COLO668 (cell line): ENCODE measurements around the gene TNFAIP3.
"Not testable (repeated sequence)": the region's sequence is repeated elsewhere in the genome, so short reads cannot be mapped to it uniquely, and the experiment has no call there.

ENCODE experiments used
- DNase-seq: peaks from one replicate; lab custom pipeline; 2025; ENCODE audit not compliant: unreplicated experiment; lab: John Stamatoyannopoulos, UW

The TNFAIP3 gene

DNA sequence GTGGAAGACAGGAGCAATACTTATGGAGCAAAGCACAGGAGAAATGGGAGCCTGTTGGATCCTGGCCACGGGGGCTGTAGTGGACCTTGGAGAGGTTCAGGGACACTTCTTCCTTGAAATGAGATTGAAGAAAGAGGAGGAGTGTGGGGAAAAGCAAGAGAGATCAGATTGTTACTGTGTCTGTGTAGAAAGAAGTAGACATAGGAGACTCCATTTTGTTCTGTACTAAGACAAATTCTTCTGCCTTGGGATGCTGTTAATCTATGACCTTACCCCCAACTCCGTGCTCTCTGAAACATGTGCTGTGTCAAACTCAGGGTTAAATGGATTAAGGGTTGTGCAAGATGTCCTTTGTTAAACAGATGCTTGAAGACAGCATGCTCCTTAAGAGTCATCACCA lies 22.7 kb upstream of the TNFAIP3 start:
- not testable (repeated sequence) for DNase-seq

DNA sequence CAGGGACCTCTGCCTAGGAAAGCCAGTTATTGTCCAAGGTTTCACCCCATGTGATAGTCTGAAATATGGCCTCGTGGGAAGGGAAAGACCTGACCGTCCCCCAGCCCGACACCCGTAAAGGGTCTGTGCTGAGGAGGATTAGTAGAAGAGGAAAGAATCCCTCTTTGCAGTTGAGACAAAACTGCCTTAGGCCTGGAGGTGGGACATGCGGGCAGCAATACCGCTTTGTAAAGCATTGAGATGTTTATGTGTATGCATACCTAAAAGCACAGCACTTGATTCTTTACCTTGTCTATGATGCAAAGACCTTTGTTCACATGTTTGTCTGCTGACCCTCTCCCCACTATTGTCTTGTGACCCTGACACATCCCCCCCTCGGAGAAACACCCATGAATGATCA lies 22.3 kb upstream of the TNFAIP3 start:
- DNase-seq = not testable (repeated sequence)

DNA sequence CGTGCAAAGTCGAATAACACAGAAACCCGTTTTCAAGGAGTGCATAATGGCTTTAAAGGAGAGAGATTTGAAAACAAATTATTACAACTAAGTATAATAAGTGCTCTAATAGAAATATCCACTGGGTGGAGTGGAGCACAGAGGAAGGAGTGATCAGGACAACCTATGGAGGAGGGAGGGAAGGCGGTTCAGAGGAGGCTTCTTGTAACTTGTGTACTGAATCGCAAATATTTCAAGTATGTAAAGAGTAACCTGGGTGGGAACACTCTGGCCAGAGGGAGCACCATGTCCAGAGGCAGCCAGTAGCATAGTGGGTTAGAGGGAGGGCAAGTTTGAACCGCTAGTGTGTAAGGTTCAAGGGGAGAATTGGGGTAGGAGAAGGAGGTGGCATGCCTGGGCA lies 21.6 kb upstream of the TNFAIP3 start:
- no peak for DNase-seq

GRCh38 chr6:137846274-137846673 lies 20.8 kb upstream of the TNFAIP3 start:
- DNase-seq = no peak

DNA sequence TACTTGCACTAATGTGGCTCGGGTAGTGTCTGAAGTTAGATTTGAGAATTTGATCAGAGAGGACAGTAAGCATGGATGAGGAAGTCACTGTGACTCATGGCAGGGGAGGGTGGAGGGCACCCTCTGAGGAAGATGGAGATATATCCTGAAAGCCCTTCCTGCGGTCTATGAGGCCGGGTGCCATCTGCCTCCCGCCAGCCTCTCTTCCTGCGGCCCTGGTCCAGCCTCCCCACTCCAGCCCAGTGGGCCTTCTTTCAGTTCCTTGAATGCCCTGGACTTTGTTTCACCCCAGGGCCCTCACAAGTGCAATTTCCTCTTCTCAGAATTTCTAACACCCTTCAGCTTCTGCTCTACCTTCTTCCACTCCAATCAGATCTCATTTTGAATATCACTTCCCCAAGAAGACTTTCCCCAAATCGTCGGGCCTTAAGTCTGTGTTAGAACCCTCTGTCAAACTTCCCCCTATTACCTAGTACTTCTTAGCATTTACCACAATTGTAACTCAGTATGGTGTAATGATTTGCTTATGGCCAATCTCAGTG lies 20.2 kb upstream of the TNFAIP3 start:
- DNase-seq = no peak

DNA sequence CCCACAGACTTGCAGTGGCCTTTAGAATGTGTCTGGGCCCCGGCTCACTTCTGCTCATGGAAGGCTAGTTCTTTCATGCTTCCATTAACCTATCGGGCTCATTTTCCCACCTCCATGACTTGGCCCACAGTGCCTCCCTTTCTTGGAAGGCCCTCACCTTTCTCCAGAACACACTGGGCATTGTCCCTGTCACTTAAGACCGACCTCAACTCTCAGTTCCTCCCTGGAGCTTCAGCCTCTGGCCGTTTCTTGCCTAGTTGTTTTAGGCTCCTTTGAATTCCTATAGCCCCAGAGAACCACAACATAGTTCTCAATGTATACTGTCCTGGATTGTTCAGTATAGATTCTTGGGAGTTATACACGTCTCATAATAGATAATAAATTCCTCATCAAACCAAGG lies 19.3 kb upstream of the TNFAIP3 start:
- no peak for DNase-seq

- DNase-seq = no peak
Measured at GRCh38 chr6:137848672-137849071, 18.4 kb upstream of the TNFAIP3 start.

GRCh38 chr6:137849181-137849980 lies 17.7 kb upstream of the TNFAIP3 start:
- no peak for DNase-seq

- no peak for DNase-seq
Measured at GRCh38 chr6:137849981-137850714, 16.9 kb upstream of the TNFAIP3 start.

DNA sequence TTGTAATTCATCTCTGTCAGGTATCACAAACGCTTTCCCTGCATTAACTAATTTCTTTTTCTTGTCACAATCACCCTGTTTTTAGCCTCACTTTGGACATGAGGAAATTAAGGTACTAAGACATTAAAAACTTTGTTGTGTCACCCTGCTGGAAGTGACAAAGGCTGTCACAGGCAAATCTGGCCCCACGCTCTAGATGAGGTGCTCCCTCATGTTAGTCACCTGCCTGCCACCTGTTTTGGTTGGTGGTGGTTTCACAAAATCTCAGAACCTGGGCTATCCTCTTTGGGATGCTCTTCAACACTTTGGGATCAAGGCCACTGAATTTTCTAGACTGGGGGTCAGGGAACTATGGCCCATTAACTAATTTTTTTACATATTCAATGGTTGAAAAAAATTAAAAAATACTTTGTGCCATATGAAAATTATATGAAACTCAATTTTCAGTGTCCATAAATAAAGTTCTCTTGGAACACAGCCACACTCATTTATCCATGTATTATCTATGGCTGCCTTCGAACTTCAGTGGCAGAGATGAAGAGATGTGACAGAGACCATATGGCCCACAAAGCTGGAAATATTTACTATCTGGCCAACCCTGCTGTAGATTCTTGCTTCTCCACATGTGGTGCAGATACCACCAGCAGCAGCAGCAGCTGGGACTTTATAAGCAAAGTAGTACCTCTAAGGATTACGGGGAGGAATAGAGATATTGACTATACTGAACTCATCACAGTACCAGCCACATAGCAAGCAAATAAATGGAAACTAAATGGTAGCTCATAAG lies 16.1 kb upstream of the TNFAIP3 start:
- no peak for DNase-seq

- DNase-seq = no peak
Measured at GRCh38 chr6:137851669-137852068, 15.4 kb upstream of the TNFAIP3 start.

- no peak for DNase-seq
Measured at GRCh38 chr6:137852346-137852745, 14.7 kb upstream of the TNFAIP3 start.

DNA sequence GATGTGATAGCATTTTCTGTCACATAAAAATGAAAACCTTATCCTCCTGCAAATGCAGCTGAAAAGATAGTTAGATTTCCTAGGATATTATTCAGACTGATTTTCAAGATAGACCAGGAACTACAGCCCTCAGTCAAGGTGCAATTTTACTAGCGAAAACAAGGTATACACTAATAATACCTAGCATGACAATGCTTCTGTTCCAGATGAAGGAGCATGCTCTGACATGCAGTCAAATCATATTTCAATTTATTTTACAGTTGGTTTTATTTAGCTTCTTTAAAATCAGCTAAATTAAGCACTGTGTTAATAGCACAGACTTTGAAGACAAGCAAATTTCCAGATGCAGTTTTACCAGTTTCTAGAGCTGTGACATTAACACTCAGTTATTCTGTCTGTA lies 14.2 kb upstream of the TNFAIP3 start:
- no peak for DNase-seq

DNA sequence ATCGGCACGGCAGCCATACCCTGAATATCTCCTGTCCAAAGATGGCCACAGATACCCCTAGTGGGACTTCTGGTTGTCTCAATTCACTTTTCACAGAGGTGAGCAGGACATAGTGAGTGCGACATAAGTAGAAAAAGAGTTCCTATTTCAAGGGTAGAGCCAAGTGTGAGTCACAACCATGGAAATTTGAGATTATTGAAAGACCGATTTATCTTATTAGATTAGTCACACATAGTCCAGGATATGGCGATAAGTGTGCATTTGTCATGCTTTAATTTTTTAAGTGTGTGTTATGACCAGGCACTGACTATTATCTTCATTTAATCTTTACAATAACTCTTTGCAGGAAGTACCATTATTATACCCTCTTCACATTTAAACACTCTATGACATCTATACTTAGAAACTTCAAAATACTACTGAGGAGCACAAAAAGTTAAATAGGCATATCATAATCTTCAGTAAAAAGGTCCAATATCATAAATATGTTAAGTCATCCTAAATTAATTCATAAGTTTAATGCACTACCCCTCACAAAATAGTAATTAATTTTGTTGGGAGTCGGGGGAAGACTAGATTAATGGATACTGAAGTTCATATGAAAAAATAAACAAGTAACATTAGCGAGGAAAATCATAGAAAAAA lies 13.4 kb upstream of the TNFAIP3 start:
- DNase-seq = no peak

- no peak for DNase-seq
Measured at GRCh38 chr6:137856138-137856898, 10.7 kb upstream of the TNFAIP3 start.

GRCh38 chr6:137859025-137859424 lies 8.0 kb upstream of the TNFAIP3 start:
- no peak for DNase-seq

GRCh38 chr6:137860394-137861005 lies 6.6 kb upstream of the TNFAIP3 start:
- no peak for DNase-seq

DNA sequence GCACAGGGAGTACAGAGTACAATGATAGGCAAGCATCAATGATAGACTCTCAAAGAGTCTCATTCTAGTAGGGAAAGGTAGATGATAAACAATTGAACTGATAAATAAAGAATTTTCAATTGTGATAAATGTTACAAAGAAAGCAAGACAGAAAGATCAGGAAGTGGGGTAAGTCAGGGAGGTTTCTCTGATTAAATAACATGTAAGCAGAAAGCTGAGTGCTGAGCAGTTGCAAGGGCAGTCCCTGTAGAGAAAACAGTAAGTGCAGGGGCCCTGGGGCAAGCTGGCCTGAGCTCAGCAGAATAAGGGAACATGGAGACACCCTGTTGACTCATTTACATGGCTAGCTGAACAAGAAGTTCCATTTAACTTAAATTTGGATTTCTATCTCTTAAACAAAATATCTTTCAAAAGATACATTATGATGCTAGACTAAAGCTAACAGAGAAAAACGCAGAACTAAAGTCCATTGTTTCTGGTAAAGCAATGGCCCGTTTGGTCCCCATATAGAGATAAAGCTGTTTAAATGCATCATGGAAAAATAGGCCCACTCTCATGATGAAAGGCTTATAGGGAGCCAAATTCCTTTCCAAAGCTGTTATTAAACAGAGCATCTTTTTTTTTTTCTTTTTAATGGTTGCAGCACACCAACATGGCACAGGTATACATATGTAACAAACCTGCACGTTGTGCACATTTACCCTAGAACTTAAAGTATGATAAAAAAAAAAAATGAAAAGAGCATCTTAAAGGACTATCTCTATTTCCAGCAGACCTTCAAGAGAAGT lies 5.3 kb upstream of the TNFAIP3 start:
- no peak for DNase-seq
